GM21390 (cell line): ENCODE measurements around the gene NAT8.
A peak's percentile ranks its signal among the peaks of the same experiment; 100 is the strongest.
"Not testable (repeated sequence)": the region's sequence is repeated elsewhere in the genome, so short reads cannot be mapped to it uniquely, and the experiment has no call there.

Experiments
- ATAC-seq: cut with Tn5 transposase; IDR thresholded peaks from one replicate; pipeline ENCODE4 v1.9.1; 2021; ENCODE audit not compliant: unreplicated experiment

NAT8 gene

GRCh38 chr2:73642338-73643018 is at the start of gene NAT8:
Gene NAT8, minus strand, starts transcription at chr2:73642422. Its CDS starts 794 bp downstream, at chr2:73641628.
- no peak for ATAC-seq

GRCh38 chr2:73690372-73691088 is 48.3 kb upstream of the NAT8 start:
- not testable (repeated sequence) for ATAC-seq

DNA sequence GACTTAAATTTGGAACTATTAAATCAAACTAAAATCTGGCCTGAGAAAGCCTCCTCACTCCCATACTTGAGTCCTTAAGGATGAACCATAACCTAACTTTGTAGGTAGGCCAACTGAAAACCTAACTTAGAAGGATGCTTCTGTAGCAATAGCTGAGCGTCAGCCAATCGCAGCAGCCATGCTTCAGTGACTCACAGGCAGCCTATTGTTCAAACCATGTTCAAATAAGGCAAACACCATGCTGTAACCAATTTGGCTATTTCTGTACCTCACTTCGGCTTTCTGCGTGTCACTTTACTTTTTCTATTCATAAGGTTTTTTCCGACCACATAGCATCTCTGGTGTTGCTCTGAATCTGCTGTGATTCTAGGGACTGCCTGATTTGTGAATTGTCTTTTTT is 46.3 kb upstream of the NAT8 start:
- not testable (repeated sequence) for ATAC-seq

DNA sequence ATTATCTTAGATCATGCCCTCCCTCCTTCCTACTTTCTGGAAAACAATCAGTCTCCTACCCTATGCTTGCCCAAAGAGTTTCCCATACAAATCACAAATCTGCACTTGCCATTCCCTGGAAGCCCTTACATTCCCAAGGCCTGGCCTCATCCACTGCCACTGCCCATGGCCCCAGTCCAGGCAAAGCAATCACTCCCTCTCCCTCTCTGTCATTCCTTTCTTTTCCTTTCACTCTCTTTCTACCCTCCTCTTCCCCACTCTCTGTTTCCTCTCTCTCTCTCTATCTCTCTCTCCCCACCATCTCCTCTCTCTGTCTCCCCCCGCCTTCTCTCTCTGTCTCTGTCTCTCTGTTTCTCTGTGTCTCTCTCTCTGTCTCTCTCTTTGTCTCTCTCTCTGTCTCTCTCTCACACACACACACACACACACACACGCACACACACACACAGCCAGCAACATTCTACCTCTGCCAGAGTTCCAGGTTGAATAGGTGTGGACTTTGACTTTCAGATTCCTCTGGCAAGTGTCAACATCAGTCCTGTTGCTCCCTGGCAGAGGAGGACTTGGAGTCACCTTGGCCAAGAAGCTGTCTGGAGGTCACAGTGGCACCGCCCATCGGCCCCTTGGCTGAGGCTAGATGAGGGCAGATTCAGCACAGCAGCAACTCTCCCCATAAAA is 43.7 kb upstream of the NAT8 start:
- no peak for ATAC-seq

GRCh38 chr2:73684905-73685304 is 42.7 kb upstream of the NAT8 start:
- not testable (repeated sequence) for ATAC-seq

- not testable (repeated sequence) for ATAC-seq
Observed at GRCh38 chr2:73684325-73684724, 42.1 kb upstream of the NAT8 start.

GRCh38 chr2:73679951-73680571 is 37.8 kb upstream of the NAT8 start:
- not testable (repeated sequence) for ATAC-seq

GRCh38 chr2:73679237-73679636 is 37.0 kb upstream of the NAT8 start:
- ATAC-seq = not testable (repeated sequence)

DNA sequence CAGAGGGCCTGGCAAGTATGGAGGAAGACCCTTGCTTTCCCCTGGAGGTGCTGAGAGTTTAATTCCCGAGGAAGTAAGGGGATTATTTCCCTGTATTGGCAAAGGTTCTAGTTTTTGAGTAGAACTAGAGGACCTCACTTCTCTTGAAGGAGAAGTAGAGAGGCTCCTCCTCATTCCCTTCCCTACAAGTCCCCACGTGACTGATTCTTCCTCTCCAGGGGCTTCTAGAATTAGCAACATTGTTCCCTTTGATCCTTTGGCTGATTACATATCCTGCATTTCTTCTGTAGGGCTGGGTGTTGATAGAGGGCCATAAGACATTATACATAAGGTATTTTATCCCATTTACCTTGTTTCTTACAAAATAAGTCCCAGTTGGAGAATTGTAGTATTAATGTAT is 35.8 kb upstream of the NAT8 start:
- not testable (repeated sequence) for ATAC-seq

DNA sequence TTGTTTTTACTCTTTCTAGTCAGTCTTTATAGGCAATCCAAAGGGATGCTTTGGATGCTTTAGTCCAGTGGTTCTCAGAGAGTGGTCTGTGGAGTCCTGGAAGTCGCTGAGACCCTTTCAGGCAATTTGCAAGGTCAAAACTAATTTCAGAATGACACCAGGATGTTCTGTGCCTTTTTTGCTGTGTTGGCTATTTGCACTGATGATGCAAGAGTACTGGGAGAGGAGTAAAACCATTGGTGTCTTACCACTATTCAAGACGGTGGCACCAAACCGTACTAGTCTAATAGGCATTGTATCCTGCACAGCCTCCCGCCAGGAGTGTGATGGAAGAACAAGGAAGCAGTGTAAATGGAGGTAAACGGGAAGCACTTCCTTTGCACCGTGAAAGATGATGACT is 34.0 kb upstream of the NAT8 start:
- ATAC-seq = not testable (repeated sequence)

- ATAC-seq = peak; percentile 55
Observed at GRCh38 chr2:73674696-73675157, 32.5 kb upstream of the NAT8 start.

GRCh38 chr2:73669976-73670375 is 27.8 kb upstream of the NAT8 start:
- ATAC-seq = not testable (repeated sequence)

- ATAC-seq = not testable (repeated sequence)
Observed at GRCh38 chr2:73667239-73667638, 25.0 kb upstream of the NAT8 start.

- no peak for ATAC-seq
Observed at GRCh38 chr2:73654175-73654574, 12.0 kb upstream of the NAT8 start.

DNA sequence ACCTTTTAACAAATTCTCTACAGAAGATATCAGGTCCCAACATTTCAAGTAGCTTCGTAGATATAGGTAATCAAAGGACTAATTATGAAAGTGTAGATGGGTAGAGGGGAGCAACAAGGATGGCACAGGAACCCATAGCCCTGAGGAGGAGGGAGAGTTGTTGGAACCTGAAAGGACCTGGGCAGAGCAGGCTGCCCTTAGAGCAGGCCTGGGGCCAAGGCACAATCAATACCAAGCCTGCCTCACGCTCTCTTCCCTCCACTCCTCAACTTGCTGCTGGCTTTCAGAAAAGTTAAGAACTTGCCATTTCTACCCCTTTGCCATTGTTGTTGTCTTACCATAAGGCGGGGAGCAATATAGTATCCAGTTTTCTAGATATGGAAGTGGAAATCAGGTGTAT is 10.1 kb upstream of the NAT8 start:
- ATAC-seq = no peak

DNA sequence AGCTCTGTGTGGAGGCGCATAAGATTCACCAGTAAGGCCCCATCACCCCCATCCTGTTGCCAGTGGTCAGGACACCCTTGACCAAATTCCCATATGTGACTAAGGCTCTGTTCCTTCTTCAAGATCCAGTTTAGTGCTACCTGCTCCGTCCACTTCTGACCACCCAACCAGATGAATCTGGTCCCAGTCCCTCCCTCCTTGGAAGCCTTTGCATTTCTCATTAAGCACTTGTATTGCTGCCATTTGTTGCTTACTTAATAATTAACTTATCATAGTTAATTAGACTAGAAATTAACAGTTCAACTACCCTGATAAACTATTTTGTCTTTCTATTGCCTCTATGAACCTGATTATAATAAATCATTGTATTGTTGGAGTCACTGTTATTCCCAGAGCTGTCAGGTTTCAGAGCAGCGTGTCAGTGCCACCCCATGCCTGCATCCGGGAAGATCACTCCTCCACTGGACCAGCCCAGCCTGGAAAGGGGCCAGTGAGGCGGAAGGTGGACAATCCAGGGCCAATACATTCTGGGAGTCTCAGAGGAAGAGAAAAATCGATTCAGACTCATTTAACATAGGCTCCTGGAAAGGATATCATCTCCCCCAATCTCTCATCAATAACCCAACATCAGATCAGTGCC is 9.5 kb upstream of the NAT8 start:
- no peak for ATAC-seq

GRCh38 chr2:73647690-73648089 is 5.5 kb upstream of the NAT8 start:
- not testable (repeated sequence) for ATAC-seq

DNA sequence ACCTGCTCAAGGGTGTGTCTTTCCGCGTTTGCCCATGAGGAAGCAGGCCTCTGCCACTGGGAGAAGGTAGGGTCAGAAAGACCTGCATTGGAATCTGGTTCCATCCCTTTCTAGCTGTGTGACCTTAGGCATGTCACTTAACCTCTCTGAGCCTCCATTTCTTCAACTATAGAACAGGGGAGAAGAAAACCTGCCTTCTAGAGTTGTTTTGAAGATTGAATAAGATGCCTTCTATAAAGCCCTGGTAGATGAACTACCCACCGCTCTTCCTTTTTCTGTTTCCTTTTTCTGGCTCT is 507 bp downstream of the NAT8 start:
- ATAC-seq = no peak

DNA sequence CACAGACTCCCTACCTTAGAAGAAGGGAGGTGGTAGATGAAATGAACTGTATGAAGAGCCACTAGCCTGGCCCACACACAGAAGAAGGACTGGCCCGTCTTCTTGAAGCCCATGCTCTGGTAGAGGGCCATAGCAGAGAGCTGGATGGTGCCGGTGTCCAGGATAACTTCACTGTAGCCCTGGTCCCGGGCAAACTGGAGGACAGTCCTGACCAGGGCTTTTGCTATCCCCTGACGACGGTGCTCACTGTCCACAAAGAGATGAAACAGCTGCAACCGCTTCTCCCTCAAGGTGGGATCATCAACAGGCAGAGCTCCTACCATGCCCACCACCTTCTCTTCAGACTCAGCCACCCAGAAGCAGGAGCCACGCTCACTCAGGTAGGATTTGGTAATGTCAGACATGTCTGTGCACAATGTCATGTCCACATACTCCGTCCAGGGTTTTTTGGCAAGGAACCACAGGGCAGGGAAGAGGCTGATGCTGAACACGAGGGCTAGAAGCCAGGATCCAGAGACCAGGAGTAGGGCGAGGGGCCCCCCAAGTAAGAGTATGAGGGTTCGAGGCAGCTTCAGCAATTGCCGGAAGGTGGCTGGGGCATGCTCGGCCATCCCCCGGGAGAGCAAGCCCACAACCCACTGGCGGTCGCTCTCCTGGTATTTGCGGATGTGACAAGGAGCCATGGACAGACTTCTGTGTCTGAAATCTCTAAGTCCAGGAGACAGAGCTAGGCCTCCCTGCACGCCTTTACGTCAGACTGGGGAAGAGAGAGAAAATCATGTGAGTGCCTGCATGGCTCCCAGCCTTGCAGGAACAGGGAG is 1.1 kb downstream of the NAT8 start:
- ATAC-seq = no peak

DNA sequence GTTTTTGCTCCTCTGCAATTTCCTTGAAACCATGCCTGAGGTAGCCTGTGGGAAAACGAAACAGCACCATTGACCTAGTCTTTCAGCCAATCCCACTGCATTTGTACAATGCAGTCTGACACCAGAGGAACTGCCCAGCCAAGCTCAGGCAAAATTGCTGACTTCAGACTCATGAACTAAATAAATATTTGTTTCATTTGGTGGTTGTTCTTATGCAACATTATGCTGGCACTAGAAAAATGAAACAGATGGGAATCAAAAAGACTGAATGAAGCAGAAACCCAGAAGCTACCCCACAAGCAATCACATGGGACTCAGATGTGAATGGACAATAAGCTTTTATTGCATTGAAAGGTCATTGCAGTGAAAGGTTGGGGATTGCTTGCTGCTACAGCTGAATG is 1.7 kb downstream of the NAT8 start:
- ATAC-seq = no peak
